B cell (primary cell): ENCODE results near the gene FGFRL1. TPM values are rescaled to one million over a fixed set of nuclear protein-coding genes. Genes with fewer than 3 reads are reported as not detected.

Experiments
- ATAC-seq: fragments of 200-7000 bp; cut with Tn5 transposase; one replicate; pipeline ENCODE4 v1.10.0; 2021; ENCODE audit warnings: low read depth, mild to moderate bottlenecking, moderate number of reproducible peaks, moderate library complexity
- CTCF ChIA-PET: fragments of 350-600 bp; sonication (Branson Sonifier 250); formaldehyde crosslinking; loops from one replicate; lab custom pipeline; 2021; ENCODE audit warnings: antibody characterized with exemption, inconsistent platforms; lab: Charles Lee
- POLR2A ChIA-PET: fragments of 350-600 bp; sonication (Branson Sonifier 250); formaldehyde crosslinking; loops from one replicate; lab custom pipeline; 2021; ENCODE audit warnings: antibody characterized with exemption; lab: Charles Lee
- DNase-seq: peaks from one replicate; pipeline ENCODE4 v3.0.0; 2013
- H2AFZ ChIP-seq: 2 replicates; pipeline ENCODE4 v1.6.1; 2012; ENCODE audit warnings: mild to moderate bottlenecking, low read depth, low read length; ENCODE audit not compliant: insufficient read depth, poor library complexity, severe bottlenecking
- H3K27ac ChIP-seq, 2 donors: 1 replicate in 1 of 2; 2 replicates in 1 of 2; pipeline ENCODE4 v1.5.1; 2012 to 2013; ENCODE audit warnings: low read length in 2 of 2, mild to moderate bottlenecking in 2 of 2, moderate library complexity in 1 of 2
- H3K27me3 ChIP-seq, 4 experiments: fragments of 200-600 bp in 1 of 4; sonication (generic) in 1 of 4; replicated peaks in 1 of 4; 1 replicate in 2 of 4; 2 replicates in 2 of 4; pipeline versions ENCODE4 v1.6.1 to v1.7.0; 2013 to 2016; ENCODE audit warnings: low read length in 3 of 4, mild to moderate bottlenecking in 2 of 4, mixed read lengths in 1 of 4, moderate library complexity in 1 of 4; ENCODE audit not compliant: insufficient read depth in 4 of 4, control insufficient read depth in 3 of 4; ENCODE audit errors: control extremely low read depth in 1 of 4
- H3K36me3 ChIP-seq, 2 experiments: replicated peaks in 1 of 2; 1 replicate in 1 of 2; 2 replicates in 1 of 2; pipeline versions ENCODE4 v1.6.1 to v1.7.1; 2013; ENCODE audit warnings: low read length in 1 of 2; ENCODE audit not compliant: insufficient read depth in 2 of 2, control insufficient read depth in 1 of 2; ENCODE audit errors: control extremely low read depth in 1 of 2, extremely low read depth in 1 of 2
- H3K4me1 ChIP-seq, 2 donors: fragments of 200-600 bp in 1 of 2; sonication (generic) in 1 of 2; 1 replicate in 1 of 2; 2 replicates in 1 of 2; pipeline versions ENCODE4 v1.5.1 to v1.6.1; 2013 to 2017; ENCODE audit warnings: low read length in 2 of 2; ENCODE audit not compliant: control insufficient read depth in 2 of 2, insufficient read depth in 2 of 2
- H3K4me2 ChIP-seq: replicated peaks from 2 replicates; pipeline ENCODE3; 2012; ENCODE audit warnings: mild to moderate bottlenecking, low read depth, low read length; ENCODE audit not compliant: poor library complexity, severe bottlenecking
- H3K4me3 ChIP-seq, 5 experiments: fragments of 200-600 bp in 1 of 5; sonication (generic) in 1 of 5; 1 replicate in 3 of 5; 2 replicates in 2 of 5; pipeline versions ENCODE4 v1.5.1 to v1.7.0; 2011 to 2016; ENCODE audit warnings: low read length in 4 of 5, mild to moderate bottlenecking in 4 of 5, low read depth in 2 of 5, control low read depth in 1 of 5, moderate library complexity in 1 of 5; ENCODE audit not compliant: insufficient read depth in 1 of 5; ENCODE audit errors: control extremely low read depth in 1 of 5, extremely low read depth in 1 of 5
- H3K79me2 ChIP-seq: fragments of 200-600 bp; sonication (generic); one replicate; pipeline ENCODE4 v1.6.0; 2016; ENCODE audit warnings: low read length; ENCODE audit not compliant: control insufficient read depth, insufficient read depth
- H3K9ac ChIP-seq: fragments of 200-600 bp; sonication (generic); 2 replicates; pipeline ENCODE4 v1.6.1; 2017; ENCODE audit warnings: mild to moderate bottlenecking, low read length, moderate library complexity
- H3K9me3 ChIP-seq, 3 donors: one replicate each; pipeline versions ENCODE4 v1.6.1 to v1.7.1; 2013; ENCODE audit warnings: low read length in 2 of 3; ENCODE audit not compliant: control insufficient read depth in 2 of 3, insufficient read depth in 1 of 3; ENCODE audit errors: control extremely low read depth in 1 of 3
- H4K20me1 ChIP-seq: 2 replicates; pipeline ENCODE4 v1.6.0; 2012; ENCODE audit warnings: mild to moderate bottlenecking, low read length; ENCODE audit not compliant: insufficient read depth, control insufficient read depth, poor library complexity, severe bottlenecking
- H3K27ac Mint-ChIP-seq: one replicate; pipeline ENCODE4 v1.8.0; 2021; ENCODE audit warnings: mixed read lengths
- H3K27me3 Mint-ChIP-seq: one replicate; pipeline ENCODE4 v1.8.0; 2021; ENCODE audit warnings: mixed read lengths
- H3K4me1 Mint-ChIP-seq: one replicate; pipeline ENCODE4 v1.8.0; 2021; ENCODE audit warnings: mixed read lengths
- H3K4me3 Mint-ChIP-seq: one replicate; pipeline ENCODE4 v1.8.0; 2021; ENCODE audit warnings: mixed read lengths
- H3K9me3 Mint-ChIP-seq: one replicate; pipeline ENCODE4 v1.8.0; 2022; ENCODE audit warnings: mixed read lengths; ENCODE audit not compliant: insufficient read depth
- CTCF ChIP-seq: fragments of 200-600 bp; IDR thresholded peaks from one replicate; pipeline ENCODE4 v1.8.0; 2022; ENCODE audit warnings: antibody characterized with exemption, mild to moderate bottlenecking
- EZH2 ChIP-seq: IDR thresholded peaks from 2 replicates; pipeline ENCODE4 v1.6.1; 2012; ENCODE audit warnings: borderline replicate concordance, low read depth, mild to moderate bottlenecking, moderate library complexity, low read length; ENCODE audit not compliant: insufficient read depth, poor library complexity, severe bottlenecking
- WGBS: methylation state at CpG from one replicate; pipeline ENCODE4 v1.1.5; 2013; ENCODE audit warnings: missing lambda C conversion rate; ENCODE audit not compliant: insufficient coverage; 5-methylcytosine and 5-hydroxymethylcytosine counted together
- intact Hi-C: fragments of 100-400 bp; cut with micrococcal nuclease; formaldehyde crosslinking; loops from one replicate; pipeline ENCODE4 v1.10.0; 2022
- polyA plus RNA-seq: library from polyadenylated mRNA; depleted of rRNA; stranded (reverse); fragments of >200 nt; gene quantifications from 2 replicates; pipeline ENCODE4 v1.2.3, GENCODE V29; 2012
- total RNA-seq, 2 donors: library from RNA; stranded (reverse); fragments of 120-200 nt in 1 of 2; gene quantifications; 1 replicate in 1 of 2; 2 replicates in 1 of 2; pipeline versions ENCODE4 v1.2.3 to v1.2.4, GENCODE V29; 2013 to 2022

FGFRL1 gene
- total and polyA plus RNA-seq, 2 donors (not counting 1 experiment from before 2014, with no cell fraction given) = 24.1 to 28.9 TPM

- CTCF ChIA-PET = no interaction called here
- Histone ChIP-seq H3K79me2 (no peaks in the 10 kb centered on the region), H3K9ac (no peak overlapping the region), H3K4me3 (no peak overlapping the region), H3K9me3 (peaks cover 0 to 32% (median 0%) of the 10 kb centered on the region in 3 donors), H3K4me1 (peaks cover 3 to 10% of the 10 kb centered on the region in 2 donors), H3K27ac (no peak overlapping the region), H3K4me2 (no peak overlapping the region), H3K36me3 (no peaks in the 10 kb centered on the region), H2AFZ (no peak overlapping the region), H3K27me3 (peaks cover 0 to 35% (median 14%) of the 10 kb centered on the region in 4 experiments), H4K20me1 (no peaks in the 10 kb centered on the region)
- intact Hi-C loops = no loop called here
- WGBS = 93% methylated on average over 32 of the region's 34 CpGs
- POLR2A ChIA-PET = no interaction called here
- ATAC-seq (no peak), DNase-seq (no peak)
- Mint-ChIP-seq H3K9me3 (no peaks in the 10 kb centered on the region), H3K4me1 (peaks cover 2% of the 10 kb centered on the region), H3K27me3 (peaks cover 18% of the 10 kb centered on the region), H3K27ac (peak overlapping the region; percentile 32), H3K4me3 (no peak overlapping the region)
- TF ChIP-seq CTCF (no peak), EZH2 (no peak)
These were observed 36.7 kb downstream of the FGFRL1 start for GRCh38 chr4:1047976-1048772.
